ENCODE data around the gene VCPKMT.
"Not testable (repeated sequence)": the region's sequence is repeated elsewhere in the genome, so short reads cannot be mapped to it uniquely, and the experiment has no call there.

The VCPKMT gene

GRCh38 chr14:50092006-50092555 lies 24.3 kb downstream of the VCPKMT start:
- DNase-seq (ENCODE audit: low spot score): no peak

- no peak for DNase-seq (ENCODE audit: low spot score)
Observed at GRCh38 chr14:50091240-50091913, 25.0 kb downstream of the VCPKMT start.

- DNase-seq (ENCODE audit: low spot score): no peak
Observed at GRCh38 chr14:50089208-50089607, 27.2 kb downstream of the VCPKMT start.

- DNase-seq (ENCODE audit: low spot score): no peak
Observed at GRCh38 chr14:50088731-50089130, 27.6 kb downstream of the VCPKMT start.

GRCh38 chr14:50088117-50088515 lies 28.3 kb downstream of the VCPKMT start:
- DNase-seq (ENCODE audit: low spot score): no peak

- no peak for DNase-seq (ENCODE audit: low spot score)
Observed at GRCh38 chr14:50087341-50088116, 28.8 kb downstream of the VCPKMT start.

- no peak for DNase-seq (ENCODE audit: low spot score)
Observed at GRCh38 chr14:50086321-50086711, 30.1 kb downstream of the VCPKMT start.

- DNase-seq (ENCODE audit: low spot score): no peak
Observed at GRCh38 chr14:50085570-50086320, 30.6 kb downstream of the VCPKMT start.

- DNase-seq (ENCODE audit: low spot score): no peak
Observed at GRCh38 chr14:50084666-50085065, 31.7 kb downstream of the VCPKMT start.

- no peak for DNase-seq (ENCODE audit: low spot score)
Observed at GRCh38 chr14:50083467-50084337, 32.7 kb downstream of the VCPKMT start.

GRCh38 chr14:50082784-50083466 lies 33.4 kb downstream of the VCPKMT start:
- no peak for DNase-seq (ENCODE audit: low spot score)

GRCh38 chr14:50082308-50082742 lies 34.0 kb downstream of the VCPKMT start:
- DNase-seq (ENCODE audit: low spot score): no peak

- DNase-seq (ENCODE audit: low spot score): not testable (repeated sequence)
Observed at GRCh38 chr14:50079103-50079502, 37.3 kb downstream of the VCPKMT start.

GRCh38 chr14:50073663-50074062 lies 42.7 kb downstream of the VCPKMT start:
- not testable (repeated sequence) for DNase-seq (ENCODE audit: low spot score)

- no peak for DNase-seq (ENCODE audit: low spot score)
Observed at GRCh38 chr14:50072395-50072794, 44.0 kb downstream of the VCPKMT start.

GRCh38 chr14:50070840-50071548 lies 45.4 kb downstream of the VCPKMT start:
- no peak for DNase-seq (ENCODE audit: low spot score)

- no peak for DNase-seq (ENCODE audit: low spot score)
Observed at GRCh38 chr14:50070230-50070629, 46.1 kb downstream of the VCPKMT start.

GRCh38 chr14:50069325-50069724 lies 47.0 kb downstream of the VCPKMT start:
- DNase-seq (ENCODE audit: low spot score): no peak

GRCh38 chr14:50068496-50068895 lies 47.9 kb downstream of the VCPKMT start:
- no peak for DNase-seq (ENCODE audit: low spot score)
